ENCODE data around the gene PLGRKT. TPM values are rescaled to one million over a fixed set of nuclear protein-coding genes. Genes with fewer than 3 reads are reported as not detected.

The PLGRKT gene
- total RNA-seq, 1 experiment from 2014 or later: 12.9 TPM

DNA sequence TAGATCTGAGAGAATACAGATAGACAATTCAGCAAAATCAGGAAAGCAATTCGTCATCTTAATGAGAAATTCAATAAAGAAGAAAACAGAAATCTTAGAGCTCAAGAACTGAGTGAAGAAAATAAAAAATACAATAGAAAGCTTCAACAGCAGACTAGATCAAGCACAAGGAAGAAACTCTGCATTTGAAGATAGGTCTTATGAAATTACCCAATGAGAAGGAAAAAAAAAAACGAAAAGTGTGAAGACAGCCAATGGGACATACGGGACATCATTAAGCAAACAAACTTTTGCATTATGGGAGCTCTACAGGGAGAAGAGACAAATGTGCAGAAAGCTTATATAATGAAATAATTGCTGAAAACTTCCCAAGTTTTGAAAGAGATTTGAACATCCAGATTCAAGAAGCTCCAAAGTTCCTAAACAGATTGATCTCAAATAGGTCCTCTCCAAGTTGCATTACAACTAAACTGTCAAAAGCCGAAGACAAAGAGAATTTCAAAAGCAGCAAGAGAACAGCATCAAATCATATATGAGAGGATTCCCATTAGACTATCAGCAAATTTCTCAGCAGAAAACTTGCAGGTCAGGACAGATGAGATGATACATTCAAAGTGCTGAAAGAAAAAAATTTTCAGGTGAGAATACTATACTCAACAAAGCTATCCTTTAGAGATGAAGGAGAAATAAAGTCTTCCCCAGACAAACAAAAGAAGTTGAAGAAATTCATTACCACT, 122.4 kb downstream of the PLGRKT start:
- Histone ChIP-seq H3K4me3 (no peak overlapping the region), H3K27me3 (no peaks in the 10 kb centered on the region), H3K9me3 (no peaks in the 10 kb centered on the region), H3K36me3 (no peaks in the 10 kb centered on the region)
- DNase-seq: no peak

DNA sequence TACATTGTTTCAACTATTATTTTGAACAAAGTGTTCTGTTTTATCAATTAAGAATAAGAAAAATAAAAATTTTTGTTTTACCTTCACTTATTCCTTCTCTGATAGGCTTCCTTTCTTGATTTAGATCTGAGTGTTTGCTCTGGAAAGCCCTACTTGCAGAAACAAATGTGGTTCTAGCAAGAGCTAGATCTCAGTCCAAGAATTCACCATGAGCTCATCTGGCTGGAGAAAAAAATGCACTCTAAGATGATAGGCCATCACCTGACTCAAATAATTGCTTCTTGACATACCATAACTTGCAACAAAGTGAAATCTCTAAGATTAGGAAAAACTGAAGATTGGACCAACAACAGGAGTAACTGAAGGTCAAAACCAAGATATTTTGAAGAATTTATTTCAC, 126.9 kb downstream of the PLGRKT start:
- no peak overlapping the region for H3K4me3 ChIP-seq
- no peaks in the 10 kb centered on the region for H3K36me3 ChIP-seq
- H3K27me3 ChIP-seq: no peaks in the 10 kb centered on the region
- no peak for DNase-seq
- no peaks in the 10 kb centered on the region for H3K9me3 ChIP-seq

Other genes with a start within 250 kb of the PLGRKT start
- not detected in 2 replicates for gene INSL4, start 206.5 kb downstream of the PLGRKT start, total RNA-seq (2014; rRNA removed; shearing (Covaris generic); ENCODE audit: low replicate concordance)
- not detected in 2 replicates for gene RLN2, start 133.2 kb downstream of the PLGRKT start, total RNA-seq (2014; rRNA removed; shearing (Covaris generic); ENCODE audit: low replicate concordance)
- not detected in 2 replicates for gene RLN1, start 98.0 kb downstream of the PLGRKT start, total RNA-seq (2014; rRNA removed; shearing (Covaris generic); ENCODE audit: low replicate concordance)
- 0.05 and 0.13 TPM in 2 replicates for gene CD274, start 12.6 kb upstream of the PLGRKT start, total RNA-seq (2014; rRNA removed; shearing (Covaris generic); ENCODE audit: low replicate concordance)
- gene PDCD1LG2, start 72.6 kb upstream of the PLGRKT start, total RNA-seq (2014; rRNA removed; shearing (Covaris generic); ENCODE audit: low replicate concordance): 0.82 and 1.1 TPM in 2 replicates
- gene RIC1, start 191.2 kb upstream of the PLGRKT start, total RNA-seq (2014; rRNA removed; shearing (Covaris generic); ENCODE audit: low replicate concordance): 4.1 and 9.0 TPM in 2 replicates

Measured in MG63 (cell line).